COLO668 (cell line): ENCODE data around the gene SIRT2.

Experiments
- DNase-seq: peaks from one replicate; lab custom pipeline; 2025; ENCODE audit not compliant: unreplicated experiment; lab: John Stamatoyannopoulos, UW

SIRT2 gene

GRCh38 chr19:38845374-38846024 is 53.9 kb downstream of the SIRT2 start:
- DNase-seq: no peak

GRCh38 chr19:38844093-38844686 is 55.2 kb downstream of the SIRT2 start:
- DNase-seq: no peak

GRCh38 chr19:38843175-38843758 is 56.2 kb downstream of the SIRT2 start:
- no peak for DNase-seq

- DNase-seq: no peak
These were observed 56.8 kb downstream of the SIRT2 start for GRCh38 chr19:38842439-38843174.

GRCh38 chr19:38841787-38842438 is 57.5 kb downstream of the SIRT2 start:
- no peak for DNase-seq

GRCh38 chr19:38841180-38841766 is 58.1 kb downstream of the SIRT2 start:
- no peak for DNase-seq

GRCh38 chr19:38840583-38840968 is 58.8 kb downstream of the SIRT2 start:
- no peak for DNase-seq

GRCh38 chr19:38839816-38840582 is 59.4 kb downstream of the SIRT2 start:
- DNase-seq: no peak

GRCh38 chr19:38838986-38839761 is 60.2 kb downstream of the SIRT2 start:
- DNase-seq: no peak

GRCh38 chr19:38838208-38838985 is 61.0 kb downstream of the SIRT2 start:
- DNase-seq: peak; percentile 34

- DNase-seq: peak; percentile 10
These were observed 61.7 kb downstream of the SIRT2 start for GRCh38 chr19:38837656-38838121.

- DNase-seq: no peak
These were observed 62.3 kb downstream of the SIRT2 start for GRCh38 chr19:38836983-38837626.

- no peak for DNase-seq
These were observed 63.0 kb downstream of the SIRT2 start for GRCh38 chr19:38836159-38836982.

GRCh38 chr19:38834590-38834989 is 64.8 kb downstream of the SIRT2 start:
- DNase-seq: no peak

- no peak for DNase-seq
These were observed 65.3 kb downstream of the SIRT2 start for GRCh38 chr19:38834104-38834490.

GRCh38 chr19:38833092-38833425 is 66.4 kb downstream of the SIRT2 start:
- DNase-seq: no peak

- peak; percentile 37 for DNase-seq
These were observed 68.2 kb downstream of the SIRT2 start for GRCh38 chr19:38831142-38831605.
